GM19240 (cell line): ENCODE data around the gene SCN5A.
"Not testable (repeated sequence)": the region's sequence is repeated elsewhere in the genome, so short reads cannot be mapped to it uniquely, and the experiment has no call there.

ENCODE experiments used
- DNase-seq: peaks from one replicate; pipeline ENCODE4 v3.0.0; 2011; ENCODE audit warnings: low spot score; ENCODE audit not compliant: insufficient read length

Gene SCN5A

GRCh38 chr3:38579551-38580449, 69.7 kb downstream of the SCN5A start:
- no peak for DNase-seq

GRCh38 chr3:38579141-38579540, 70.3 kb downstream of the SCN5A start:
- no peak for DNase-seq

GRCh38 chr3:38578551-38578950, 70.9 kb downstream of the SCN5A start:
- no peak for DNase-seq

GRCh38 chr3:38578081-38578475, 71.4 kb downstream of the SCN5A start:
- DNase-seq: no peak

- DNase-seq: no peak
Measured at GRCh38 chr3:38577371-38578080, 72.0 kb downstream of the SCN5A start.

GRCh38 chr3:38576526-38577370, 72.7 kb downstream of the SCN5A start:
- no peak for DNase-seq

GRCh38 chr3:38576131-38576525, 73.4 kb downstream of the SCN5A start:
- no peak for DNase-seq

- no peak for DNase-seq
Measured at GRCh38 chr3:38575279-38575843, 74.1 kb downstream of the SCN5A start.

- no peak for DNase-seq
Measured at GRCh38 chr3:38574411-38575278, 74.8 kb downstream of the SCN5A start.

GRCh38 chr3:38573556-38573955, 75.9 kb downstream of the SCN5A start:
- DNase-seq: no peak

GRCh38 chr3:38573111-38573510, 76.4 kb downstream of the SCN5A start:
- DNase-seq: no peak

GRCh38 chr3:38567498-38567897, 82.0 kb downstream of the SCN5A start:
- DNase-seq: no peak

- DNase-seq: not testable (repeated sequence)
Measured at GRCh38 chr3:38566794-38567193, 82.7 kb downstream of the SCN5A start.

- no peak for DNase-seq
Measured at GRCh38 chr3:38566215-38566528, 83.3 kb downstream of the SCN5A start.

GRCh38 chr3:38565339-38566214, 83.9 kb downstream of the SCN5A start:
- no peak for DNase-seq

GRCh38 chr3:38564631-38565338, 84.7 kb downstream of the SCN5A start:
- DNase-seq: no peak

- no peak for DNase-seq
Measured at GRCh38 chr3:38563886-38564270, 85.6 kb downstream of the SCN5A start.

- no peak for DNase-seq
Measured at GRCh38 chr3:38563070-38563885, 86.2 kb downstream of the SCN5A start.
